Measurements from ENCODE around the gene CUTA. TPM values are rescaled to one million over a fixed set of nuclear protein-coding genes. Genes with fewer than 3 reads are reported as not detected.

Gene CUTA
- total RNA-seq, 1 donor from 2014 or later = 73.2 TPM

GRCh38 chr6:33410711-33411631 is 6.9 kb downstream of the CUTA start, which contains the start of gene PHF1:
Gene PHF1, plus strand, starts transcription at chr6:33411014. Its CDS starts 1,250 bp downstream, at chr6:33412264.
- peak in 1 of 2 donors; percentile 94 for DNase-seq (ENCODE audit: extremely low spot score in 2 of 2)
- peak within 1 kb of the TSS; percentile 89 to 93 for H3K4me3 ChIP-seq
- no peaks in the 10 kb centered on the region for H3K27me3 ChIP-seq
- TF ChIP-seq POLR2A (IDR thresholded peaks at IDR 0.05) (peak in 1 of 2 donors; percentile 47), CTCF (IDR thresholded peaks at IDR 0.05) (no peak), POLR2AphosphoS5 (IDR thresholded peaks at IDR 0.05; ENCODE audit: insufficient read depth in 1 of 2, low read depth in 1 of 2) (peak in 1 of 2 donors; percentile 66)
- peaks cover 38% of the 10 kb centered on the region for H3K4me1 ChIP-seq
- H3K9me3 ChIP-seq = no peaks in the 10 kb centered on the region
- peaks cover 0 to 31% of the 10 kb centered on the region in 2 donors for H3K36me3 ChIP-seq
- intact Hi-C loops (cut with DNase I) = no loop called here
- peak within 1 kb of the TSS; percentile 100 for H3K27ac ChIP-seq

- peak in 1 of 2 donors; percentile 99 for DNase-seq (ENCODE audit: extremely low spot score in 2 of 2)
- no peaks in the 10 kb centered on the region for H3K9me3 ChIP-seq
- peaks cover 0 to 24% of the 10 kb centered on the region in 2 donors for H3K36me3 ChIP-seq
- intact Hi-C loops (cut with DNase I) = no loop called here
- TF ChIP-seq POLR2AphosphoS5 (IDR thresholded peaks at IDR 0.05; ENCODE audit: insufficient read depth in 1 of 2, low read depth in 1 of 2) (peak; percentile 68 to 88), POLR2A (IDR thresholded peaks at IDR 0.05) (peak in 1 of 2 donors; percentile 69), CTCF (IDR thresholded peaks at IDR 0.05) (no peak)
- peak overlapping the region; percentile 89 to 93 for H3K4me3 ChIP-seq
- H3K4me1 ChIP-seq = peaks cover 30% of the 10 kb centered on the region
- H3K27ac ChIP-seq = peak overlapping the region; percentile 100
- H3K27me3 ChIP-seq = no peaks in the 10 kb centered on the region
These were observed 7.7 kb downstream of the CUTA start for GRCh38 chr6:33410050-33410710.

GRCh38 chr6:33407132-33407718 is 10.7 kb downstream of the CUTA start:
- no peak for DNase-seq (ENCODE audit: extremely low spot score in 2 of 2)
- Histone ChIP-seq H3K4me1 (peaks cover 16% of the 10 kb centered on the region), H3K4me3 (no peak overlapping the region), H3K36me3 (no peaks in the 10 kb centered on the region), H3K27me3 (no peaks in the 10 kb centered on the region), H3K27ac (no peak overlapping the region), H3K9me3 (no peaks in the 10 kb centered on the region)
- TF ChIP-seq CTCF (IDR thresholded peaks at IDR 0.05) = no peak
- TF ChIP-seq POLR2A (IDR thresholded peaks at IDR 0.05) = no peak
- no peak for TF ChIP-seq POLR2AphosphoS5 (IDR thresholded peaks at IDR 0.05; ENCODE audit: insufficient read depth in 1 of 2, low read depth in 1 of 2)
- intact Hi-C loops (cut with DNase I) = no loop called here

GRCh38 chr6:33406126-33406525 is 11.8 kb downstream of the CUTA start:
- peak in 1 of 2 donors; percentile 83 for DNase-seq (ENCODE audit: extremely low spot score in 2 of 2)
- TF ChIP-seq POLR2A (IDR thresholded peaks at IDR 0.05) = no peak
- no peak for TF ChIP-seq POLR2AphosphoS5 (IDR thresholded peaks at IDR 0.05; ENCODE audit: insufficient read depth in 1 of 2, low read depth in 1 of 2)
- TF ChIP-seq CTCF (IDR thresholded peaks at IDR 0.05) = no peak
- intact Hi-C loops (cut with DNase I) = no loop called here

More at GRCh38 chr6:33406126-33406525, 11.8 kb downstream of the CUTA start:
- Histone ChIP-seq H3K9me3 (no peaks in the 10 kb centered on the region), H3K4me1 (peaks cover 8% of the 10 kb centered on the region), H3K27me3 (no peaks in the 10 kb centered on the region), H3K27ac (no peak overlapping the region), H3K4me3 (no peak overlapping the region), H3K36me3 (no peaks in the 10 kb centered on the region)
